ENCODE results near the gene ENTREP3. TPM values are rescaled to one million over a fixed set of nuclear protein-coding genes. Genes with fewer than 3 reads are reported as not detected.
"Not testable (repeated sequence)": the region's sequence is repeated elsewhere in the genome, so short reads cannot be mapped to it uniquely, and the experiment has no call there.

The ENTREP3 gene
- total RNA-seq, 1 donor from 2014 or later: 37.6 TPM

DNA sequence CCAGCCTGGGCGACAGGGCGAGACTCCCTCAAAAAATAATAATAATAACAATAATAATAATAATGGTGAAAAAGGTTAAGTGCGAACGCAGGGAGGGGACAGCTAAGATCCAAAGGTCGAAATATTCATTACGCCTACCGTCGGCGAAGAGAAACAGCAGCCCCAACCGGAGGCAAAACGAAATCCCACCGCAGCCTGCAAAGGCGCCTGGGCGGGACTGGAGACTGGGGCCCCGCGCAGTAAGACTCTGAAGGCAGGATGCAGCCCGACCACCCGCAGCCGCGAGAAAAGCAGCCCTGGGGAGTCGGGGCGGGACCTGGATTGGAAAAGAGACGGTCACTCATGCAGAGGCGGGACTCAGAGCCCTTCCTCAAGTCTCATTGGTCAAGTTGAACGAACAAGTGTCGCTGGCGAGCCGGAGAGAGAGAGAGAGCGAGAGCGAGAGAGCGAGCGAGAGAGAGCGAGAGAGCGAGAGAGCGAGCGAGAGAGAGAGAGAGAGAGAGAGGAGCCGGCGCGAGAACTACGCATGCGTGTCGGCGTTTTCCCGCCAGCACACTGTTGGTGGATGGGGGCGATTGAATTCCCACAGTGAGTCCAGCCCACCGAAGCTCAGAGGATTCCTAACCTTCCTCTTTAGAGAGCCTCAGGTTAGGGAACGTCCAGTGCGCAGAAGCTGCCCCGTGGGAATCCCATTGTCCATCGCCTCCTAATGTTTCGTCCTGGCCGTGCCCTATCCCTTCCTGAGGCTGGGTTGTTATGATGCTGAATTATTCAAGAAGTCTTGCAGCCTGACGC is 10.7 kb downstream of the ENTREP3 start:
- Mint-ChIP-seq H3K4me3 (ENCODE audit: unreplicated experiment) (peak overlapping the region; percentile 72), H3K36me3 (ENCODE audit: unreplicated experiment) (peaks cover 7% of the 10 kb centered on the region), H3K9me3 (ENCODE audit: unreplicated experiment) (no peaks in the 10 kb centered on the region), H3K4me1 (ENCODE audit: unreplicated experiment) (peaks cover 38% of the 10 kb centered on the region), H3K27me3 (ENCODE audit: unreplicated experiment) (no peaks in the 10 kb centered on the region), H3K27ac (ENCODE audit: unreplicated experiment) (peak overlapping the region; percentile 80)
- TF ChIP-seq, protein P1, sequence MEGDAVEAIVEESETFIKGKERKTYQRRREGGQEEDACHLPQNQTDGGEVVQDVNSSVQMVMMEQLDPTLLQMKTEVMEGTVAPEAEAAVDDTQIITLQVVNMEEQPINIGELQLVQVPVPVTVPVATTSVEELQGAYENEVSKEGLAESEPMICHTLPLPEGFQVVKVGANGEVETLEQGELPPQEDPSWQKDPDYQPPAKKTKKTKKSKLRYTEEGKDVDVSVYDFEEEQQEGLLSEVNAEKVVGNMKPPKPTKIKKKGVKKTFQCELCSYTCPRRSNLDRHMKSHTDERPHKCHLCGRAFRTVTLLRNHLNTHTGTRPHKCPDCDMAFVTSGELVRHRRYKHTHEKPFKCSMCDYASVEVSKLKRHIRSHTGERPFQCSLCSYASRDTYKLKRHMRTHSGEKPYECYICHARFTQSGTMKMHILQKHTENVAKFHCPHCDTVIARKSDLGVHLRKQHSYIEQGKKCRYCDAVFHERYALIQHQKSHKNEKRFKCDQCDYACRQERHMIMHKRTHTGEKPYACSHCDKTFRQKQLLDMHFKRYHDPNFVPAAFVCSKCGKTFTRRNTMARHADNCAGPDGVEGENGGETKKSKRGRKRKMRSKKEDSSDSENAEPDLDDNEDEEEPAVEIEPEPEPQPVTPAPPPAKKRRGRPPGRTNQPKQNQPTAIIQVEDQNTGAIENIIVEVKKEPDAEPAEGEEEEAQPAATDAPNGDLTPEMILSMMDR (IDR thresholded peaks at IDR 0.05): peak; percentile 36
- peak; percentile 99 for DNase-seq (ENCODE audit: extremely low spot score, unreplicated experiment)

DNA sequence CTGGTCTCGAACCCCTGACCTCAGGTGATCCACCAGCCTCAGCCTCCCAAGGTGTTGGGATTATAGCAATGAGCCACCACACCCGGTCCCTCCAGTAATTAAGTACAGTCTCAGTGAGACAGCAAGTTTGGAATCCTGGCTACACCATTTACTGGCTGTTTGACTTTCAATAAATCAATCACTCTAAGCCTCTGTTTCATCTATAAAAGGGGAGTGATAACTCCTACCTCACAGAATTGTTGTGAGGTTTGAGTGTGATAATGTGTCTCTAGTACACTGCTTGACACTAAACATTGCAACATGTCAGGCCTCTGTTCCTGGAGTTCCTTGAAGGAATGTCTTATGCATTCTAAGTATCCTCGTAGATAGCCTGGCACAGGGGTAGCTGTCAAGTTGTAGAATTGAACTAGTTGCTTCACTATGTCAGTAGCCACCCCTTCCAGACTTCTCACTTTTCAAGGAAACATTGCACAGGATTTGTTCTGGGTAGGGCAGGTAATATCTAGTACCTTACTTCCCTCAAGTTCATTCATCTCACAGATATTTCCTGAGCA is 12.4 kb downstream of the ENTREP3 start:
- TF ChIP-seq, protein P1 (IDR thresholded peaks at IDR 0.05): no peak

DNA sequence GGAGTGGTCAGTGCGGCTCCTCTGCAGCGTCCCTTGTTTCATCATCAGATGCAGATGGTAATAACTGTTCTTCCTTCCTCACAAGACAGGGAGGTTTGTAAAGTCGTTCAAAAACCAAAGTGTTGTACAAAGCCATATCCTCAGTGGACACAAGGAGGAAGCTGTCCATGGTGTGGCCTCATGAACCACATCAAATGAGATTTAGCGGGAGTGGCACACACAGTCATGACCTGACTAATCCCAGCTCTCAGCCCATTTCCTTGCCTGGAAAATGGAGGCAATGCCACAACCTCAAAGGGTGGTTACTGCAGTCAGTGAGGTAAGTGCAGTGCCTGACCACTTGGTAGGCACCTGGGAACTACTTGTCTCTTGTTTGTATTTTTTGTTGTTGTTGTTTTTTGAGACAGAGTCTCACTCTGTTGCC is 13.4 kb downstream of the ENTREP3 start:
- Mint-ChIP-seq H3K4me3 (ENCODE audit: unreplicated experiment) (no peak overlapping the region), H3K27me3 (ENCODE audit: unreplicated experiment) (no peaks in the 10 kb centered on the region), H3K27ac (ENCODE audit: unreplicated experiment) (peak overlapping the region; percentile 79), H3K9me3 (ENCODE audit: unreplicated experiment) (no peaks in the 10 kb centered on the region), H3K4me1 (ENCODE audit: unreplicated experiment) (peaks cover 39% of the 10 kb centered on the region), H3K36me3 (ENCODE audit: unreplicated experiment) (peaks cover 10% of the 10 kb centered on the region)
- TF ChIP-seq, protein P1 (IDR thresholded peaks at IDR 0.05): no peak
- no peak for DNase-seq (ENCODE audit: extremely low spot score, unreplicated experiment)

More for the DNA sequence above, 12.4 kb downstream of the ENTREP3 start:
- H3K4me3 Mint-ChIP-seq (ENCODE audit: unreplicated experiment): peak overlapping the region; percentile 72
- peak overlapping the region; percentile 80 for H3K27ac Mint-ChIP-seq (ENCODE audit: unreplicated experiment)
- no peaks in the 10 kb centered on the region for H3K27me3 Mint-ChIP-seq (ENCODE audit: unreplicated experiment)
- no peak for DNase-seq (ENCODE audit: extremely low spot score, unreplicated experiment)
- peaks cover 6% of the 10 kb centered on the region for H3K36me3 Mint-ChIP-seq (ENCODE audit: unreplicated experiment)
- H3K4me1 Mint-ChIP-seq (ENCODE audit: unreplicated experiment): peaks cover 39% of the 10 kb centered on the region
- no peaks in the 10 kb centered on the region for H3K9me3 Mint-ChIP-seq (ENCODE audit: unreplicated experiment)

DNA sequence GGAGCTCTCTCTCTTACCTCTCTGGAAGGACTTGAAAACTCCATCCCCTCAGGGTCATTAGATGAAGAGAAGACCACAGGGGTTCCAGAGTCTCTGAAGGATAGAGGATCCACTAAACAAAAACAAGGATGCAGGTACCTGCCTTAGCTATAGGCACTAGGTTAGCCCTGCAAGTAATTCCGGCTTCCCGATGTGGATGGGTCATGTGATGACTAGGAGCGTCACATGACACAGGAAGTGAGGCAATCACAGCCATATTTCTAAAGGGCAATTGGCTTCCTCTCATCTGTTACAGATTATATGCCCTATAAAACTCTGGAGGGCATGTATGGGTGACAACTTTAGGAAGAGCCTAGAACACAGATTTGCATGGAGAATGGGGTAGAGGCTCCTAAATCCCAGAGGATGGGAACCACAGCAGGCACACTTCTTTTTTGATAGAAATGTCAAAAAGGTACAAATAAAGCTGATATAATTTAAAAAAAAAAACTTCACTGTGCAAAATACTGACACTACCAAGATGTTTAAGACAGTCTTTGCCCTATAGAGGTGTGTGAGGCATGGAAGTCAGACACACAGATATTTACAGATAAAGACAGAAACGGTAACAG is 14.1 kb downstream of the ENTREP3 start:
- H3K27me3 Mint-ChIP-seq (ENCODE audit: unreplicated experiment): no peaks in the 10 kb centered on the region
- H3K9me3 Mint-ChIP-seq (ENCODE audit: unreplicated experiment): no peaks in the 10 kb centered on the region
- TF ChIP-seq, protein P1 (IDR thresholded peaks at IDR 0.05): no peak
- peaks cover 39% of the 10 kb centered on the region for H3K4me1 Mint-ChIP-seq (ENCODE audit: unreplicated experiment)
- no peak for DNase-seq (ENCODE audit: extremely low spot score, unreplicated experiment)
- peak overlapping the region; percentile 80 for H3K4me3 Mint-ChIP-seq (ENCODE audit: unreplicated experiment)
- peaks cover 11% of the 10 kb centered on the region for H3K36me3 Mint-ChIP-seq (ENCODE audit: unreplicated experiment)
- H3K27ac Mint-ChIP-seq (ENCODE audit: unreplicated experiment): peak overlapping the region; percentile 79

DNA sequence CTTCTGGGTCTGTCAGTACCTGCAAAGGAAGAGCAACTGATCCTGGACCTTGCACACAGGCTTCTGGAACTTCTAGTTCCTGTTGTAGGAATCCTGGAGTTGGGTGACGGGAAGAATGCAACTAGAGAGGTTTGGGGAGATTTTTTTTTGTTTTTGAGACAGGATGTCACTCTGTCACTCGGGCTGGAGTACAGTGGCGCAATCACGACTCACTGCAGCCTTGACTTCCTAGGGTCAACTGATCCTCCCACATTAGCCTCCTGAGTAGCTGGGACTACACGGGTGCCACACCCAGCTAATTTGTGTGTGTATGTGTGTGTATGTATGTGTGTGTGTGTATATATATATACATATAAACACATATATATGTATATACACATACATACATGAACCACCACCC is 18.8 kb downstream of the ENTREP3 start:
- H3K9me3 Mint-ChIP-seq (ENCODE audit: unreplicated experiment): no peaks in the 10 kb centered on the region
- H3K36me3 Mint-ChIP-seq (ENCODE audit: unreplicated experiment): peaks cover 17% of the 10 kb centered on the region
- H3K4me1 Mint-ChIP-seq (ENCODE audit: unreplicated experiment): peaks cover 28% of the 10 kb centered on the region
- no peak overlapping the region for H3K27ac Mint-ChIP-seq (ENCODE audit: unreplicated experiment)
- no peak for DNase-seq (ENCODE audit: extremely low spot score, unreplicated experiment)
- TF ChIP-seq, protein P1 (IDR thresholded peaks at IDR 0.05): no peak
- H3K27me3 Mint-ChIP-seq (ENCODE audit: unreplicated experiment): no peaks in the 10 kb centered on the region
- no peak overlapping the region for H3K4me3 Mint-ChIP-seq (ENCODE audit: unreplicated experiment)

DNA sequence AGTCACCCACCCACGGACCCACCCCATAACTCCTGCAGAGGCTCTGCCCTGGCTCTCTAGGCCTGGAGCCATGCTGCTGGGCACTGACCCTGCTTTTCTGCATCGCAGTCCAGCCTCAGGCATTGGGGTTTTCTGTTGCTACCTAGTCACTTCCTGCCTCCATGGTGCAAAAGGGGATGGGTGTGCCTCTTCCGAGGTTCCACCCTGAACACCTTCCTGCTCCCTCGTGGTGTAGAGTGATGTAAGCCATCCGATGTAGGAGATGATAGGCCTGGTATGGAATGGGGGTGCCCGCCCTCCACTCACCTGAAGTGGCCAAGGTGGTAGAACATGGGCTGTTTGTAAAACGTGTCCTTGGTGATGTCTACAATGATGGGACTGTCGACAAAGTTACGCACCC is 19.9 kb downstream of the ENTREP3 start:
- Mint-ChIP-seq H3K4me1 (ENCODE audit: unreplicated experiment) (peaks cover 21% of the 10 kb centered on the region), H3K36me3 (ENCODE audit: unreplicated experiment) (peaks cover 17% of the 10 kb centered on the region)
- H3K27ac Mint-ChIP-seq (ENCODE audit: unreplicated experiment); H3K4me3 Mint-ChIP-seq (ENCODE audit: unreplicated experiment); DNase-seq (ENCODE audit: extremely low spot score, unreplicated experiment); H3K27me3 Mint-ChIP-seq (ENCODE audit: unreplicated experiment); H3K9me3 Mint-ChIP-seq (ENCODE audit: unreplicated experiment): not testable (repeated sequence)

DNA sequence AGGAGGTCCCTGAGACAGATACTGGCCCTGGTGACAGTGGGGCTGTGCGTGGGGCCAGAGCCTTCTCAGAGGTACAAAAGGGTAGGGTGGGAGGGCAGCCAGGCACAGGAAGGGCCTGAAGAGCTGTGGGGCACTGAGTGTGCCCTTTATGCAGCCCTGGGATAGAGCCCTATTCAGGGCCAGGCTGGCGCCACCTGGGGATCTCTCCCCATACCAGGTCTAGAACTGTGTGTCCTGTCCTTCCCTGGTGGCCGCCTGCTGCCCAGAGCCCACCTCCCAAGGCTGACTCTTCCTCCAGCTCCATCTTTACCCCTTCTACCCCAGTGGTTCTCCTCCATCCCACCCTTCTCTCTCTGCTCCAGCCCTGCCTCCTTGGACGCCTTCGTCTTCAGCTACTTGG is 21.8 kb downstream of the ENTREP3 start:
- not testable (repeated sequence) for H3K9me3 Mint-ChIP-seq (ENCODE audit: unreplicated experiment); H3K27me3 Mint-ChIP-seq (ENCODE audit: unreplicated experiment); H3K27ac Mint-ChIP-seq (ENCODE audit: unreplicated experiment); H3K4me3 Mint-ChIP-seq (ENCODE audit: unreplicated experiment); DNase-seq (ENCODE audit: extremely low spot score, unreplicated experiment)
- H3K36me3 Mint-ChIP-seq (ENCODE audit: unreplicated experiment): peaks cover 14% of the 10 kb centered on the region
- peaks cover 15% of the 10 kb centered on the region for H3K4me1 Mint-ChIP-seq (ENCODE audit: unreplicated experiment)
